Lung (tissue), 12 donors: ENCODE measurements around the gene SLC44A5. TPM values are rescaled to one million over a fixed set of nuclear protein-coding genes. Genes with fewer than 3 reads are reported as not detected.

ENCODE experiments used
- ATAC-seq: fragments of 200-7000 bp; cut with Tn5 transposase; one replicate; pipeline ENCODE4 v1.9.1; 2020; ENCODE audit warnings: moderate number of reproducible peaks; ENCODE audit not compliant: insufficient read depth, low FRiP score
- DNase-seq, 3 donors: peaks; one replicate each; pipeline ENCODE4 v3.0.0-alpha.2; 2013 to 2017
- H3K27ac ChIP-seq, 2 donors: one replicate each; pipeline ENCODE4 v1.5.1; 2013; ENCODE audit warnings: mild to moderate bottlenecking in 2 of 2, moderate library complexity in 2 of 2, control low read depth in 1 of 2, inconsistent platforms in 1 of 2, low read depth in 1 of 2, low read length in 1 of 2
- H3K27me3 ChIP-seq, 3 donors: one replicate each; pipeline ENCODE4 v1.5.1; 2013; ENCODE audit warnings: low read length in 2 of 3; ENCODE audit not compliant: control insufficient read depth in 3 of 3, insufficient read depth in 3 of 3
- H3K36me3 ChIP-seq, 4 donors: one replicate each; pipeline ENCODE4 v1.5.1; 2013; ENCODE audit warnings: low read length in 4 of 4, mild to moderate bottlenecking in 1 of 4, moderate library complexity in 1 of 4; ENCODE audit not compliant: control insufficient read depth in 4 of 4, insufficient read depth in 4 of 4
- H3K4me1 ChIP-seq, 5 donors: one replicate each; pipeline ENCODE4 v1.5.1; 2013; ENCODE audit warnings: low read length in 5 of 5, mild to moderate bottlenecking in 2 of 5, moderate library complexity in 1 of 5; ENCODE audit not compliant: control insufficient read depth in 5 of 5, insufficient read depth in 5 of 5
- H3K4me3 ChIP-seq: one replicate; pipeline ENCODE4 v1.5.1; 2013; ENCODE audit warnings: mild to moderate bottlenecking, control low read depth, moderate library complexity
- H3K9ac ChIP-seq, 2 donors: one replicate each; pipeline ENCODE4 v1.5.1; 2013; ENCODE audit warnings: low read length in 2 of 2, control low read depth in 1 of 2; ENCODE audit not compliant: insufficient read depth in 1 of 2
- H3K9me3 ChIP-seq, 4 donors: one replicate each; pipeline ENCODE4 v1.5.1; 2013; ENCODE audit warnings: low read length in 3 of 4, mild to moderate bottlenecking in 1 of 4, moderate library complexity in 1 of 4; ENCODE audit not compliant: control insufficient read depth in 4 of 4, insufficient read depth in 3 of 4
- CTCF ChIP-seq: IDR thresholded peaks from 2 replicates; pipeline ENCODE4 v1.5.1; 2012; ENCODE audit warnings: mild to moderate bottlenecking; ENCODE audit errors: control extremely low read depth, extremely low read depth
- WGBS, 2 donors: extraction: QIAGEN DNeasy Blood & Tissue Kit; methylation state at CpG; one replicate each; pipeline ENCODE4 v1.1.7; 2013; 5-methylcytosine and 5-hydroxymethylcytosine counted together
- polyA plus RNA-seq, 2 donors: library from polyadenylated mRNA; stranded (reverse); fragments of 200-250 nt; gene quantifications; one replicate each; pipeline ENCODE4 v1.2.1, GENCODE V29; 2013
- total RNA-seq, 2 donors: library from RNA; depleted of rRNA in 1 of 2; stranded (reverse); fragments of >200 nt in 1 of 2; gene quantifications; one replicate each; pipeline ENCODE4 v1.2.1, GENCODE V29; 2014 to 2021
- donor health status: control.
- donor health status: control.
- donor health status: Bipolar disorder and iron deficiency.
- donor health status: healthy.
- donor health status: DM: yes; HTN: yes; CAD: no.

SLC44A5 gene
- total and polyA plus RNA-seq, 4 donors, result 0.10 to 1.6 (median 0.43) TPM

DNA sequence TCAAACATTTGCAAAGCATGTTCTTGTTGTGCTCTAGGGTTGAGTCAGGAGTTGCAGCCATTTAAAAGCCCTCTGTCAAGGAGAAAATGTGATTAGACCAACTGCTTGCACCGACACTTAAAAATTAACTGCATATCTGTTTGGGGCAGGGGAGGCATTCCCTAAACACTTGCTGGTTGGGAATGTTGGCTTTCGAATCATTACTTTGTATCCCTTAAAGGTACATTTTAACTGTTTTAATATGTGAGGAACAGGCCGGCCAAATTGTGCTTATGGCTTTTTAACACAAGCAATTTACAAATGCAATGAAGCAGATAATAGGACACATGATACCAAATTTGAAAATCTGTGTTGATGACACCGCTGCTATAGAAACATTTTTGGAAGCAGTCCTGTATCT is 317.6 kb downstream of the SLC44A5 start:
- WGBS, 2 donors, result 84 to 88% methylated on average over 4 of the region's 4 CpGs
- H3K4me1 ChIP-seq, result no peaks in the 10 kb centered on the region
- DNase-seq, result no peak
- no peak overlapping the region for H3K9ac ChIP-seq
- no peak overlapping the region for H3K27ac ChIP-seq
- H3K4me3 ChIP-seq, result no peak overlapping the region
- ATAC-seq, result no peak
- peaks cover 0 to 4% (median 0%) of the 10 kb centered on the region in 4 donors for H3K9me3 ChIP-seq
- no peaks in the 10 kb centered on the region for H3K27me3 ChIP-seq
- no peak for TF ChIP-seq CTCF
- H3K36me3 ChIP-seq, result no peaks in the 10 kb centered on the region

- H3K9me3 ChIP-seq, result peaks cover 0 to 4% (median 1%) of the 10 kb centered on the region in 4 donors
- DNase-seq, result no peak
- ATAC-seq, result no peak
- H3K36me3 ChIP-seq, result no peaks in the 10 kb centered on the region
- 76 to 84% methylated on average over 3 of the region's 3 CpGs for WGBS, 2 donors
- no peak overlapping the region for H3K9ac ChIP-seq
- H3K27me3 ChIP-seq, result no peaks in the 10 kb centered on the region
- no peak overlapping the region for H3K27ac ChIP-seq
- no peak overlapping the region for H3K4me3 ChIP-seq
- no peak for TF ChIP-seq CTCF
- H3K4me1 ChIP-seq, result no peaks in the 10 kb centered on the region
Observed at GRCh38 chr1:75292013-75292412, 318.9 kb downstream of the SLC44A5 start.

- Histone ChIP-seq H3K27me3 (no peaks in the 10 kb centered on the region), H3K4me1 (no peaks in the 10 kb centered on the region), H3K27ac (no peak overlapping the region), H3K9me3 (no peaks in the 10 kb centered on the region), H3K36me3 (no peaks in the 10 kb centered on the region), H3K9ac (no peak overlapping the region), H3K4me3 (no peak overlapping the region)
- no peak for TF ChIP-seq CTCF
- 81 to 89% methylated on average over 1 of the region's 1 CpG for WGBS, 2 donors
- ATAC-seq (no peak), DNase-seq (no peak)
Observed at GRCh38 chr1:75276385-75276784, 334.5 kb downstream of the SLC44A5 start.

DNA sequence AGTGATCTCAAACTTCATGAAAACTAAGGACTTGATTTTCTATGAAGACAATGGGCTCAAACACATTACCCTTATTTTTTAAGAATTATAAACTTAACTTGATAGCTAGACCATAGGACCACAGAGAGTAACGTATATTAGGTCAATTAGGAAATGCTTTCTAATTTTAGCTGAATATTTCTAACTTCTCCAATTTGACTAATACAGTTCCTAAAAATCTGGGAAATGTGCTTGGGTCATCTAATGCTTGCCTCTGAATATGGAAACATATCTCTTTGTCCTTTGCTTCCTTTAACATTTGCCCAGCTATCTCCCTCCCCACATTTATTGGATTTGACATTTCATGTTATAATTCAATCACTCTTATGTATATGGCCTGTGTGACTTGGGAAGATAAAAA is 335.3 kb downstream of the SLC44A5 start:
- ATAC-seq (no peak), DNase-seq (no peak)
- 24 to 56% methylated on average over 1 of the region's 1 CpG for WGBS, 2 donors
- Histone ChIP-seq H3K36me3 (no peaks in the 10 kb centered on the region), H3K9me3 (no peaks in the 10 kb centered on the region), H3K9ac (no peak overlapping the region), H3K27me3 (no peaks in the 10 kb centered on the region), H3K27ac (no peak overlapping the region), H3K4me3 (no peak overlapping the region), H3K4me1 (no peaks in the 10 kb centered on the region)
- TF ChIP-seq CTCF, result no peak
